D721Med (cell line): ENCODE results near the gene FAM20C.

ENCODE experiments used
- DNase-seq: peaks from one replicate; pipeline ENCODE4 v3.0.0; 2011; ENCODE audit warnings: low spot score; ENCODE audit not compliant: insufficient read length
- FAIRE-seq: peaks from 2 replicates; lab custom pipeline; 2011; peaks lifted over from hg19 to GRCh38; lab: Jason Lieb, UNC
- CTCF ChIP-seq: IDR thresholded peaks from 2 replicates; pipeline ENCODE4 v1.5.1; 2012; ENCODE audit warnings: mild to moderate bottlenecking, control low read depth; ENCODE audit not compliant: insufficient read depth; ENCODE audit errors: missing control alignments

FAM20C gene

GRCh38 chr7:165661-166337 is 26.6 kb upstream of the FAM20C start:
- DNase-seq: no peak
- FAIRE-seq: no peak
- no peak for TF ChIP-seq CTCF

- TF ChIP-seq CTCF: no peak
- FAIRE-seq (no peak), DNase-seq (no peak)
Observed at GRCh38 chr7:166338-167060, 25.9 kb upstream of the FAM20C start.

- FAIRE-seq (no peak), DNase-seq (no peak)
- no peak for TF ChIP-seq CTCF
Observed at GRCh38 chr7:167090-167855, 25.1 kb upstream of the FAM20C start.

- DNase-seq: no peak
- no peak for TF ChIP-seq CTCF
- no peak for FAIRE-seq
Observed at GRCh38 chr7:167976-168791, 24.2 kb upstream of the FAM20C start.

GRCh38 chr7:169276-170172 is 22.8 kb upstream of the FAM20C start:
- DNase-seq (no peak), FAIRE-seq (no peak)
- TF ChIP-seq CTCF: no peak
